Neutrophil (primary cell): ENCODE data around the gene WDR81.

Experiments used
- H3K27ac ChIP-seq: fragments of 200-600 bp; sonication (generic); 2 replicates; pipeline ENCODE4 v1.5.1; 2016; ENCODE audit warnings: mild to moderate bottlenecking, moderate library complexity
- H3K27me3 ChIP-seq: fragments of 200-600 bp; sonication (generic); 2 replicates; pipeline ENCODE4 v1.6.0; 2016; ENCODE audit warnings: mild to moderate bottlenecking
- H3K36me3 ChIP-seq: fragments of 200-600 bp; sonication (generic); 2 replicates; pipeline ENCODE4 v1.5.1; 2017
- H3K4me1 ChIP-seq, 2 experiments: fragments of 200-600 bp in 1 of 2; sonication (generic) in 1 of 2; 1 replicate in 1 of 2; 2 replicates in 1 of 2; pipeline versions ENCODE4 v1.5.1 to v1.6.1; 2013 to 2016; ENCODE audit warnings: low read depth in 1 of 2, low read length in 1 of 2, mild to moderate bottlenecking in 1 of 2, moderate library complexity in 1 of 2; ENCODE audit not compliant: control insufficient read depth in 1 of 2, insufficient read depth in 1 of 2
- H3K4me3 ChIP-seq, 2 experiments: fragments of 200-600 bp in 1 of 2; sonication (generic) in 1 of 2; 1 replicate in 1 of 2; 2 replicates in 1 of 2; pipeline ENCODE4 v1.5.1; 2013 to 2016; ENCODE audit warnings: low read depth in 1 of 2, low read length in 1 of 2, mild to moderate bottlenecking in 1 of 2, moderate library complexity in 1 of 2
- H3K9me3 ChIP-seq: fragments of 200-600 bp; sonication (generic); 2 replicates; pipeline ENCODE4 v1.5.1; 2016
- TF ChIP-seq, protein P1 (sequence below): fragments of 200-600 bp; sonication (generic); IDR thresholded peaks from 2 replicates; pipeline ENCODE4 v1.5.1; 2016; ENCODE audit warnings: antibody characterized with exemption

WDR81 gene

DNA sequence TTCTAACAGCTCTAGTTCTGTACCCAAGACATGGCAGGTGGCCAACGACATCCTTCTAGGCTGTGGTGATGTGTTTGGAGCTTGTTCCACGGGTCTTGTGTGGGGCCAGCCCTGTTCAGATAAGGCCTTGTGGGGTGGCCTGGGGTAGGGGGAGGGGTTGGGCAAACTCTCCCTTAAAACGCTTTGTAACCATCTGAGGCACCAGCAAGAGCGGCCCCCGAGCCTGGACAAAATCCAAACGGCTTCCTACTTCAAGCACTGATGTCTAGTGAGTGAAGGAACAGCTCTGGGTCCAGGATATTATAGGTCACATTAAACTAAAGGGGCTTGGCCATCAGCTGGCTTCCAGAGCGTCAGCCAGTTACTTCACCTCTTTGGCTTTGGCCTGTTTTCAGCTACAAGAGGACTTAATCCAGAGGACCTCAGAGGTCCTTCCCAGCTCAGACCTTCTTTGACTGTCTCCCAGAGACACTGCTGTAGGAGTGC is 49.2 kb downstream of the WDR81 start:
- peaks cover 5 to 6% of the 10 kb centered on the region in 2 experiments for H3K4me1 ChIP-seq
- no peaks in the 10 kb centered on the region for H3K9me3 ChIP-seq
- peaks cover 23% of the 10 kb centered on the region for H3K36me3 ChIP-seq
- no peaks in the 10 kb centered on the region for H3K27me3 ChIP-seq
- TF ChIP-seq, protein P1, sequence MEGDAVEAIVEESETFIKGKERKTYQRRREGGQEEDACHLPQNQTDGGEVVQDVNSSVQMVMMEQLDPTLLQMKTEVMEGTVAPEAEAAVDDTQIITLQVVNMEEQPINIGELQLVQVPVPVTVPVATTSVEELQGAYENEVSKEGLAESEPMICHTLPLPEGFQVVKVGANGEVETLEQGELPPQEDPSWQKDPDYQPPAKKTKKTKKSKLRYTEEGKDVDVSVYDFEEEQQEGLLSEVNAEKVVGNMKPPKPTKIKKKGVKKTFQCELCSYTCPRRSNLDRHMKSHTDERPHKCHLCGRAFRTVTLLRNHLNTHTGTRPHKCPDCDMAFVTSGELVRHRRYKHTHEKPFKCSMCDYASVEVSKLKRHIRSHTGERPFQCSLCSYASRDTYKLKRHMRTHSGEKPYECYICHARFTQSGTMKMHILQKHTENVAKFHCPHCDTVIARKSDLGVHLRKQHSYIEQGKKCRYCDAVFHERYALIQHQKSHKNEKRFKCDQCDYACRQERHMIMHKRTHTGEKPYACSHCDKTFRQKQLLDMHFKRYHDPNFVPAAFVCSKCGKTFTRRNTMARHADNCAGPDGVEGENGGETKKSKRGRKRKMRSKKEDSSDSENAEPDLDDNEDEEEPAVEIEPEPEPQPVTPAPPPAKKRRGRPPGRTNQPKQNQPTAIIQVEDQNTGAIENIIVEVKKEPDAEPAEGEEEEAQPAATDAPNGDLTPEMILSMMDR, result no peak
- H3K4me3 ChIP-seq, result no peak overlapping the region
- no peak overlapping the region for H3K27ac ChIP-seq

DNA sequence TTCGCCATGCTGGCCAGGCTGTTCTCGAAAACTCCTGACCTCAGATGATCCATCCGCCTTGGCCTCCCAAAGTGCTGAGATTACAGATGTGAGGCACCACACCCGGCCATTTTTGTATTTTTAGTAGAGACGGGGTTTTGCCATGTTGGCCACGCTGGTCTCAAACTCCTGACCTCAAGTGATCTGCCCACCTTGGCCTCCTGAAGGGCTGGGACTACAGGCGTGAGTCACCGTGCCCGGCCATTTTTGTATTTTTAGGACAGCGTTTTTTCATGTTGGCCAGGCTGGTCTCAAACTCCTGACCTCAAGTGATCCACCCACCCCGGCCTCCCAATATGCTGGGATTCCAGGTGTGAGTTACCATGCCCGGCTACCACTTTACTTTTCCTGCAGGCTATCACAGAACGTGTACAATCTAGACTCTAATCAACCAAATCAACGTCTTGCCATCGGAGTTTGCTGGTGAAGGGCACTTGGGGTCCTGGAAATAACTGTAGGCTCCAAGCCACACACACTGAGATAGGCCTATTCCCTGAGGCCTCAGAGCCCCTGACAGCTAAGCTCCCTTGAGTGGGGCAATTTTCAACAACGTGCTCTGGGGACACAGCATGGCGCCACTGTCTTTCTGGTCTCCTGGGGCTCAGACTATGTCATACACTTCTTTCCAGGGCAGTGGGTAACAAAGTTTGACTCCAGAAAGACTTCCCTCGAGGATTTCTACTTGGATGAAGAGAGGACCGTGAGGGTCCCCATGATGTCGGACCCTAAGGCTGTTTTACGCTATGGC is 50.1 kb downstream of the WDR81 start:
- TF ChIP-seq, protein P1, result no peak
- Histone ChIP-seq H3K27ac (no peak overlapping the region), H3K4me1 (peaks cover 5 to 6% of the 10 kb centered on the region in 2 experiments), H3K9me3 (no peaks in the 10 kb centered on the region), H3K36me3 (peaks cover 25% of the 10 kb centered on the region), H3K4me3 (no peak overlapping the region), H3K27me3 (no peaks in the 10 kb centered on the region)

DNA sequence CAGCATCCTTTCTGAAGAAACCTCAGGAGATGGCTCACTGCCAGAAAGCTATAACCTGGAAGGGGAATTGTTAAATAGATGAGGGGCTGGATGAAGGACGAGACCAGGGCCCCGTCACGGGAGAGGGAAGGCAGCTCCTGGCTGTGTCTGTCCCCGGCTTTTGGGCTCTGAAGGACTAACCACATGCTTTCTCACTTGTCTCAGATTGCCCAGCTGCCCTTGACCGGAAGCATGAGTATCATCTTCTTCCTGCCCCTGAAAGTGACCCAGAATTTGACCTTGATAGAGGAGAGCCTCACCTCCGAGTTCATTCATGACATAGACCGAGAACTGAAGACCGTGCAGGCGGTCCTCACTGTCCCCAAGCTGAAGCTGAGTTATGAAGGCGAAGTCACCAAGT is 51.8 kb downstream of the WDR81 start:
- Histone ChIP-seq H3K4me1 (peaks cover 4 to 5% of the 10 kb centered on the region in 2 experiments), H3K27me3 (no peaks in the 10 kb centered on the region), H3K4me3 (no peak overlapping the region), H3K9me3 (no peaks in the 10 kb centered on the region), H3K36me3 (peaks cover 25% of the 10 kb centered on the region), H3K27ac (no peak overlapping the region)
- TF ChIP-seq, protein P1, result no peak

DNA sequence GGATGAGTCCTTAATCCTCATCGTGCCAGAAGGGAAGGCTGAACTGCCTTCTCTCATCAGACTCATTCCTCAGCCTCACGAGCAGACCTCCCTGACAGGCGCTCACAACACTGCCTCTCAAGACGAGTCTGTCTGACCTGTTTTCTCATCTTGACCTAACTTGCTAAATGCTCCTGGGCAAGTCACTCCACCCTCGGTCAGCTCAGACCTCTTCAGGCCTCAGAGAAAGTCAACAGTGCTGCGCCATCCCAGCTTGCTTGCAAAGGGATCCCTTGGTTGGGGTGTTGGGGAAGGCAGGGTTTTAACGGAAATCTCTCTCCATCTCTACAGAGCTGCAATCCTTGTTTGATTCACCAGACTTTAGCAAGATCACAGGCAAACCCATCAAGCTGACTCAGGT is 52.4 kb downstream of the WDR81 start:
- Histone ChIP-seq H3K4me3 (no peak overlapping the region), H3K27me3 (no peaks in the 10 kb centered on the region), H3K9me3 (no peaks in the 10 kb centered on the region), H3K4me1 (no peaks in the 10 kb centered on the region), H3K27ac (no peak overlapping the region), H3K36me3 (peaks cover 25% of the 10 kb centered on the region)
- TF ChIP-seq, protein P1, result no peak

DNA sequence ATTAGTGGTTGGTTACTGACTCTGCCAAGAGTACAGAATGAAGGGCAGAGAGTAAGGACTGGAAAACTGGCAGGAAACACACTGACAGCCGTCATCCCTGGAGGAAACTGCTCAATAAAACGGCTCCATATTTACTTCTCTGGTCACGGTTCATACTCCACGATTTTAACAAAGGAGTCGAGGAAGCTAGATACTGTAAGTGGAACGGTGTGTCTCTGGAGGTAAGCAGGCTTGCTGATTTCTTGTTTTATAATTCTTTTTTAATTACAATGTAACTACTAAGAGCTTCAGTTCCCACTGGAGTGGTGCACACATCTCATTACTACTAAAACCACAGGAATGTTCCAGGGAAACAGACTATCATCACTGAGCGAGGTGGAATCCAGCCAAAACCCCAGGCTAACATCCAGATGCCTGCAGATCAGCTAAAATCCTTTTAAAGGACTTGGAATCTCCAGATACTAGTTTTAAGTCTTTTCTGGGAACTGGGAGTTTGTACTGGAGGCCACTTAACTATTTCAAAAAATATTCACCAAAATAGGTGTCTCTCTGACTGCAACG is 55.1 kb downstream of the WDR81 start:
- Histone ChIP-seq H3K4me1 (peaks cover 15 to 19% of the 10 kb centered on the region in 2 experiments), H3K27me3 (no peaks in the 10 kb centered on the region), H3K9me3 (no peaks in the 10 kb centered on the region), H3K36me3 (peaks cover 25% of the 10 kb centered on the region), H3K4me3 (no peak overlapping the region), H3K27ac (no peak overlapping the region)
- TF ChIP-seq, protein P1, result no peak
